ENCODE data around the gene KIF16B. TPM values are rescaled to one million over a fixed set of nuclear protein-coding genes. Genes with fewer than 3 reads are reported as not detected.

The KIF16B gene
- total RNA-seq, 1 experiment from 2014 or later = 12.7 TPM

- Histone ChIP-seq H4K20me1 (ENCODE audit: low read length) (no peaks in the 10 kb centered on the region), H3K9me2 (replicated peaks; ENCODE audit: low read length) (no peaks in the 10 kb centered on the region), H3K79me2 (ENCODE audit: low read length) (no peaks in the 10 kb centered on the region), H3K9ac (ENCODE audit: low read length) (no peak overlapping the region), H3F3A (ENCODE audit: low read length, unreplicated experiment) (no peaks in the 10 kb centered on the region), H2AFZ (ENCODE audit: low read length) (no peak overlapping the region), H3K4me2 (ENCODE audit: low read length) (no peak overlapping the region), H3K9me3 (ENCODE audit: low read length) (no peaks in the 10 kb centered on the region), H3K27me3 (ENCODE audit: low read length) (no peaks in the 10 kb centered on the region; the same call in 1 of the 2 replicates), H3K4me1 (ENCODE audit: insufficient read depth, low read length) (no peaks in the 10 kb centered on the region), H3K36me3 (ENCODE audit: low read depth, low read length) (no peaks in the 10 kb centered on the region), H3K4me3 (ENCODE audit: low read length) (no peak overlapping the region), H3K27ac (ENCODE audit: low read length) (no peak overlapping the region)
- ChIA-PET CTCF (interaction anchor here (0.5 kb wide), 1 partner anchor 57 kb away, joined by 3 read pairs; no protein-coding TSS in a partner anchor), POLR2A (ENCODE audit: unreplicated experiment) (no interaction called here)
- DNase-seq (no peak), ATAC-seq (no peak)
- intact Hi-C loops (cut with micrococcal nuclease) = no loop called here
- TF ChIP-seq EZH2phosphoT487 (IDR thresholded peaks at IDR 0.05; ENCODE audit: borderline replicate concordance, low read length) (no peak), CTCF (conservative IDR thresholded peaks at IDR 0.05; ENCODE audit: low read depth, low read length) (no peak)
- no TSS peak for BruUV-seq (replicated peaks)
Measured at GRCh38 chr20:16244892-16245291, 328.4 kb downstream of the KIF16B start.

- H3K9me2 ChIP-seq (replicated peaks; ENCODE audit: low read length) = no peaks in the 10 kb centered on the region
- no peak overlapping the region for H3K4me3 ChIP-seq (ENCODE audit: low read length)
- no peak for TF ChIP-seq EZH2phosphoT487 (IDR thresholded peaks at IDR 0.05; ENCODE audit: borderline replicate concordance, low read length)
- TF ChIP-seq EZH2 (IDR thresholded peaks at IDR 0.05; ENCODE audit: low read length, unreplicated experiment) = no peak
- no peak for TF ChIP-seq CTCF (conservative IDR thresholded peaks at IDR 0.05; ENCODE audit: low read depth, low read length)
- CTCF ChIA-PET = no interaction called here
- H3K9ac ChIP-seq (ENCODE audit: low read length) = no peak overlapping the region
- H3K79me2 ChIP-seq (ENCODE audit: low read length) = no peaks in the 10 kb centered on the region
- H3K27ac ChIP-seq (ENCODE audit: low read length) = no peak overlapping the region
- no peaks in the 10 kb centered on the region for H3K4me1 ChIP-seq (ENCODE audit: insufficient read depth, low read length)
- H2AFZ ChIP-seq (ENCODE audit: low read length) = no peak overlapping the region
- ATAC-seq (no peak), DNase-seq (no peak)
- no peaks in the 10 kb centered on the region for H3F3A ChIP-seq (ENCODE audit: low read length, unreplicated experiment)
- no peak overlapping the region for H3K4me2 ChIP-seq (ENCODE audit: low read length)
- POLR2A ChIA-PET (ENCODE audit: unreplicated experiment) = interaction anchor here (0.6 kb wide), 1 partner anchor 14 kb away, joined by 3 read pairs; no protein-coding TSS in a partner anchor
- no peaks in the 10 kb centered on the region; the same call in 1 of the 2 replicates for H3K27me3 ChIP-seq (ENCODE audit: low read length)
- no TSS peak for BruUV-seq (replicated peaks)
- intact Hi-C loops (cut with micrococcal nuclease) = no loop called here
- H3K9me3 ChIP-seq (ENCODE audit: low read length) = no peaks in the 10 kb centered on the region
- H3K36me3 ChIP-seq (ENCODE audit: low read depth, low read length) = no peaks in the 10 kb centered on the region
- H4K20me1 ChIP-seq (ENCODE audit: low read length) = no peaks in the 10 kb centered on the region
Measured at GRCh38 chr20:16243470-16243869, 329.8 kb downstream of the KIF16B start.

- Histone ChIP-seq H3K9me3 (ENCODE audit: low read length) (no peaks in the 10 kb centered on the region), H3K4me1 (ENCODE audit: insufficient read depth, low read length) (no peaks in the 10 kb centered on the region), H3K79me2 (ENCODE audit: low read length) (no peaks in the 10 kb centered on the region), H3K9ac (ENCODE audit: low read length) (no peak overlapping the region), H3K4me2 (ENCODE audit: low read length) (no peak overlapping the region), H3K9me2 (replicated peaks; ENCODE audit: low read length) (no peaks in the 10 kb centered on the region), H3K27me3 (ENCODE audit: low read length) (no peaks in the 10 kb centered on the region), H4K20me1 (ENCODE audit: low read length) (no peaks in the 10 kb centered on the region), H3K36me3 (ENCODE audit: low read depth, low read length) (no peaks in the 10 kb centered on the region), H3F3A (ENCODE audit: low read length, unreplicated experiment) (no peaks in the 10 kb centered on the region), H3K4me3 (ENCODE audit: low read length) (no peak overlapping the region), H3K27ac (ENCODE audit: low read length) (no peak overlapping the region), H2AFZ (ENCODE audit: low read length) (no peak overlapping the region)
- ChIA-PET POLR2A (ENCODE audit: unreplicated experiment) (no interaction called here), CTCF (interaction anchor here (0.6 kb wide), 3 partner anchors 100 to 312 kb away, joined by 3 to 4 read pairs (median 3); no protein-coding TSS in a partner anchor)
- peak; percentile 68 for DNase-seq
- no TSS peak for BruUV-seq (replicated peaks)
- intact Hi-C loops (cut with micrococcal nuclease) = no loop called here
- TF ChIP-seq EZH2phosphoT487 (IDR thresholded peaks at IDR 0.05; ENCODE audit: borderline replicate concordance, low read length) (no peak), EZH2 (IDR thresholded peaks at IDR 0.05; ENCODE audit: low read length, unreplicated experiment) (no peak), CTCF (conservative IDR thresholded peaks at IDR 0.05; ENCODE audit: low read depth, low read length) (peak; percentile 64)
- ATAC-seq = peak; percentile 84
Measured at GRCh38 chr20:16241911-16242310, 331.3 kb downstream of the KIF16B start.

Measured in PC-3 (cell line).